ENCODE measurements around the gene KLC4.
A peak's percentile ranks its signal among the peaks of the same experiment; 100 is the strongest.

KLC4 gene

GRCh38 chr6:43059168-43060033 is at the start of gene KLC4, which contains the start of gene MRPL2:
Gene KLC4 (plus strand): TSS chr6:43059631. CDS start chr6:43061336, 1,705 bp downstream.
Gene MRPL2 (minus strand): TSS chr6:43059434. CDS start chr6:43059381, 53 bp downstream.
- DNase-seq: peak; percentile 98

GRCh38 chr6:43011207-43011606 is 48.2 kb upstream of the KLC4 start:
- no peak for DNase-seq

GRCh38 chr6:43012364-43012763 is 47.1 kb upstream of the KLC4 start:
- no peak for DNase-seq

- peak; percentile 48 for DNase-seq
Observed at GRCh38 chr6:43013097-43013842, 46.2 kb upstream of the KLC4 start.

- DNase-seq: peak; percentile 100
Observed at GRCh38 chr6:43013843-43014433, 45.5 kb upstream of the KLC4 start, which contains the start of the genes KLHDC3 and MEA1. Gene KLHDC3 (plus strand): TSS chr6:43014249. CDS start chr6:43017193, 2,944 bp downstream. Gene MEA1 (minus strand): TSS chr6:43013946. CDS start chr6:43013813, 133 bp downstream.

- no peak for DNase-seq
Observed at GRCh38 chr6:43014434-43014909, 45.0 kb upstream of the KLC4 start.

DNA sequence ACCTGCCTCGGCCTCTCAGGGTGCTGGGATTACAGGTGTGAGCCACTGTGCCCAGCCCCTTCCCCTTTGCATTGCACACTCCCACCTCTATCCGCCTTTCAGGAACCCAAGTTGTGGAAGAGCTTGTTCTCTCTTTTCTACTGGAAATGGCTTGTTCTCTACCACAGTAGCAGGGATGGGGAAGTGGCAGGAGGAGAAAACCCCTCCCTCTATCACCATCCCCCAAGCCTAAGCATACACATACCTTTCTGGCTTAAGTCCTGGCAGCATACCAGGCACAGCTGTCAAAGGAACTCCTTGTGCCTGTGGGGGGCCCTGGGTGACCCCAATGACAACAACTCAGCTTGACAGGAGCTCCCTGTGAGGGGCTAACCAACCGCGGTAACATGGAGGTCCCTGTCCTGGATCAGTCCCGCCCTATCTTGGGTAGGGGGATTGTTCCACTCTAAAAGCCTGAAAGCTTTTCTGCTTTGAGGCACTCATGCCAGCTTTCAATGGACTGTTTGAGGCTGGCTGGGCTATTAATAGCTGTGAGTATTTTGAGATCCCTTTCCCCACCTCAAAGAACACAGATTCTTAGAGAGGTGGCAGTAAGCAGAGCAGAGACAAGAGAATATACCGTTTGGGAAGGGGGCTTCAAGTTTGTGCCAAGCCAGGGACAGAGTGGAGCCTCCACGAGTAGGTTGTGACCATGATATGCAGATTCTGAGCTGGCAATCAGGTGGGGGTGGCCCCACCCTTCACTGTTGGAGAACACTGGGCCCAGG is 43.1 kb upstream of the KLC4 start:
- no peak for DNase-seq

GRCh38 chr6:43016943-43017334 is 42.5 kb upstream of the KLC4 start:
- DNase-seq: no peak

- DNase-seq: no peak
Observed at GRCh38 chr6:43019152-43019551, 40.3 kb upstream of the KLC4 start.

DNA sequence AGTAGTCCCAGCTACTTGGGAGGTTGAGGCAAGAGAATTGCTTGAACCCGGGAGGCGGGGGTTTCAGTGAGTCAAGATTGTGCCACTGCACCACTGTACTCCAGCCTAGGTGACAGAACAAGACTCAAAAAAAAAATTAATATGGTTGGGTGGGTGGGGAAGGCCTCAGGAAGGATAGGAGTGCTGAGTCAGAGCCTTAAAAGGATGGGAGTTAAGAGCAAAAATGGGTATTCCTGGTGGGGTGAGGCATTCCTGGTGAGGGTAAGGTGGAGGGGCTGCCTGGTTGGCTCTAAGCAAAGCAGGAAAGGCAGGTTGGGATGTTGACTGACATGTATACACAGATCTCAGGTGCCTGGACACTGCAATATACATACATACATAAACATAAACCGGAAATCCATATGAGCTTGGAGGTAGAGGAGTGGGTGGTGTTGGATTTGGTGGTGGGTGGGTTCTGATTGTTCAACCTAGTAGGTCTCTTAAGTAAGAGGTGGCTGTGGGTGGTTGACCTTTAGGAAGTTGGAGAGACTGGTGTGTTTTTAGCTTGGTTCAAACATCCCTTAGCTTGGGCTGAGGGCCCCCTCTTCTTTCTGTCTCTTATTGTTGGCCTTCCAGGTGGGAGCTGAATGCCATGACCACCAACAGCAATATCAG is 39.3 kb upstream of the KLC4 start:
- DNase-seq: no peak

DNA sequence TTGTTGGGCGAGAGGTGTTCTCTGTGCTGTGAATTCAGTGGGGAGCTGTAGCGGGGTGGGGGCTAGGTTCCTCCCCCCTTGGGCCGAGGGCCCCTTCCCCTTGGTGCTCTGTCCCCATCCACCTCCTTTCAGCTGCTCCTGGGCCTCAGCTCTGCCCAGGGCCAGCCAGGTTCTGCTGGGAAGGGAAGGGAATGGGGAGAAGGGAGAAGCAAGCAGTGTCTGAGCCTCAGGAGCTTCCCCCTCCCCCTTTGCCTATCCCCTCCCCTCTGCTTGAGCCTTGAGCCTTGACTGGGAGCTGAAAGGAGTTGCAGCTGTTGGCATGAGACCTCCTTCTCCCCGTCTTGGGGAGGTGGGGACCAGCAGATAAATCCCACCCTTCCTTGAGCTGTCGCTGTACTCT is 38.6 kb upstream of the KLC4 start:
- DNase-seq: no peak

- DNase-seq: peak; percentile 71
Observed at GRCh38 chr6:43021270-43022047, 38.0 kb upstream of the KLC4 start, which contains the start of gene RRP36. Gene RRP36 (plus strand): TSS chr6:43021623. CDS start chr6:43021655, 32 bp downstream.

DNA sequence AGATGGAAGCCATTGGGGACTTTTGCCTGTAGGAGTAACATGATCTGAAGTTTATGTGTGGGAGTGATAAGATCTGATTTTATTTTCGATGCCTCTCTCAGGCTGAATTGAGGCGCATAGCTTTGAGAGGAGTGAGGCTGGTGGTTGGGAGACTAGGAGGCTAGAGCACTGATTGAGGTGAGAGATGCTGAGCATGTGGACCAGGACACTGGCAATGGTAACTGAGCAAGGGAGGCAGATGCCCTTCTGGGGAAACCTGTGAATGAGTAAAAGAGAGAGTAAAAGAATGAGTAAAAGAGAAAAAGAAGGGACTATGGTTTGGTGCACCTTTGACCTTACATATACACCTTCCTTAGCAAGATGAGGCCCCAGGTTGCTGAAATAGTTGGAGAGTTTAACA is 35.0 kb upstream of the KLC4 start:
- no peak for DNase-seq

- DNase-seq: no peak
Observed at GRCh38 chr6:43026365-43026764, 33.1 kb upstream of the KLC4 start.

DNA sequence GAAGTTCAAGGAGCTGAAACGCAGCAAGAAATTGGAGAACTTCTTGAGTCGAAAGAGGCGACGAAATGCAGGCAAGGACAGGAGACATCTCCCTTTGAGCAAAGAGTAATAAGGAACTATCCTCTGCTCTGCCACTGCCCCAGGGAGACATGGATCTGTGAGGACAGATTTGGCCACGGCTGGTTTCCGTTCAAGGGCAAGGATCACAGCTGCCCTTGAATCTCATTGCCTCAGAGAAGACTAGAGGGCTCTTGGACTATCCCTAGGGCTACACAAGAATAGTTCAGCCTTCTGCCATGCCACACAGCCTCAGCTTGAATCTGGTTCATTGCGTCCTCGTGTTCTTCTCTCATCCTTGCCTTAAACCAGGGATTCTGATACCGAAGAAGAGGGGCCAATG is 30.3 kb upstream of the KLC4 start:
- DNase-seq: no peak

DNA sequence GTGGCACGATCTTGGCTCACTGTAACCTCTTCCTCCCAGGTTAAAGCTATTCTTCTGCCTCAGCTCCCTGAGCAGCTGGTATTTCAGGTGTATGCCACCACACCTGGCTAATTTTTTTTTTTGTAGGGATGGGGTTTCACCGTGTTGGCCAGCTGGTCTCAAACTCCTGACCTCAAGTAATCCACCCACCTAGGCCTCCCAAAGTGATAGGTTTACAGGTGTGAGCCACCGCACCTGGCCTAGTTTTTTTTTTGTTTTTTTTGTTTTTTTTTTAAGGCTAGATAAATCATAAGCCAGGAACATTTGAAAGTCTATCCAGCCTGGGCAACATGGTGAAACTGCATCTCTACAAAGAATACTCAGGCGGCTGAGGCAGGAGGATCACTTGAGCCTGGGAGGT is 27.1 kb upstream of the KLC4 start:
- DNase-seq: no peak

DNA sequence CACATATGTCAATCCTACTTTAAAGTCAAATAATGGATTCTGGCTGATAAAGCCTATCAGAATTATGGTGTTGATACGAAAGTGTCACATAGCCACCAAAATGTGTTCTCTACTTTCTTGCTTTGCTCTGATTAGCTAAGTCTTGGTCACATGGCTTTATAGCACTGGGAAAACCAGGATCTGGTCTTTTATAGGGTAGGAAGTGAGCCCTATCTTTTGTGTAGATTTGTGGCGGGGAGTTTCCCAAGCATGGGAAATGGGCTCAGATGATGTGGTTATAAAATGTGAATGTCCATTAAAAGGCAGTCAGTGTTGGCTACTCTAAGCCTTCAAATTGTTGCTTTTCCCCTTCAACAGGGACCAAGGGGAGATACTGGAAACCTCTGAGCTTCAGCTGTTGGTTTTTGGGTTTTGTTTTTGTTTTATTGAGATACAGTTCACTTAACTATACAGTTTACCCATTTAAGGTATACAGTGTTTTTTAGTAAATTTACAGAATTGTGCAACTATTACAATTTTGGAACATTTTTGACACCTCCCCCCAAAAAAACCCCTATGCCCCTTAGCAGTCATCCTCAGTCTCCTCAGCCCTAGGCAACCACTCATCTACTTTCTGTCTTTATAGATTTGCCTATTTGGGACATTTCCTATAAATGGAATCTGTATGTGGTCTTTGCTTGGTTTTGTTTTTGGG is 25.8 kb upstream of the KLC4 start:
- DNase-seq: no peak

DNA sequence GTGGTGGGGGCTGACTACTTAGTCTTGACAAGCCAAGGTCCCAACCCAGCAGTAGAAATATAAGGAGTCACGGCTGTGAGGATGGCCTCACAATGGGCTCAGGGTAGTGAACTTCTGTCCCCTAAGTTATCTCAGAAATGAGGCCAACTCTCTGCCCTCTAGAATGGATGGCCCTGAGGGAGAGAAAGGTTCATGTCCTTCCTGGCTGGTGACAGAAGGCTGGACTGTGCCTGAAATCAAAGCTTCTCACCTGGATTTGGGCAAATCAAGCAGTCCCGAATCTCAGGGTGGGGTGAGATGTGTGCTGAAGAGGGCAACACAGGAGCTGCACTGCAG is 25.3 kb upstream of the KLC4 start:
- DNase-seq: no peak

DNA sequence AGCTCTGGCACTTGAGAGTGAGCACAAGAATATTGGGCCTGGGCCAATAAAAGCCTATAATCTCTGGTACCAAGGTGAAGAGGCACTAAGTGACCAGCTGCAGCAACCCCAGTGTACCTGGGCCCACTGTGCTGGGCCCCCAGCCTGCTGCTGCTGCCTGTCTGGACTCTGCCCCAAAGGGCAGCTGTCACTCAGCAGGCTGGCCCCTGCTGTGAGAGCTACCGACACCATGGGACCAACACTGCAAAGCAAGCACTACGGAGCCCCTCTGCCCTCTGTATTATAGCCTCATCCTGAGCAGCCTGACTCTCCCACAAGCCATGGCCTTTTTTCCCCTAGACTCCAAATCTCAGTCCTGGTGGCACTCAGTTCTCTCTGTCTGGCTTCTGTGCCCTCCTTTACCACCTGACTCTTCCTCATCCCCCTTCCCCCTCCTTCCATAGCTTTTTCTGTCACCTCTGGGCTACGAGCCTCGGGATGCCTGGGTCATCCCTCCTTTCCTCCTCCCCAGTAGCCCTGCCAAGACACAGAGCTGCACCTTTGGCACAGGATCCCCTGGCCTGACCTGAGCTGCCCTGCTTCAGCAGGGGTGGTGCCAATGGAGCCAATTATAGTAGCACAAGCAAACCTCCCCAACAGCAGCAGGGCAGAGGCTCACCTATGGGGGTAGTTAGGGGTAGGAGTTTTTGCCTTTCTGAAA is 23.8 kb upstream of the KLC4 start:
- DNase-seq: no peak

DNA sequence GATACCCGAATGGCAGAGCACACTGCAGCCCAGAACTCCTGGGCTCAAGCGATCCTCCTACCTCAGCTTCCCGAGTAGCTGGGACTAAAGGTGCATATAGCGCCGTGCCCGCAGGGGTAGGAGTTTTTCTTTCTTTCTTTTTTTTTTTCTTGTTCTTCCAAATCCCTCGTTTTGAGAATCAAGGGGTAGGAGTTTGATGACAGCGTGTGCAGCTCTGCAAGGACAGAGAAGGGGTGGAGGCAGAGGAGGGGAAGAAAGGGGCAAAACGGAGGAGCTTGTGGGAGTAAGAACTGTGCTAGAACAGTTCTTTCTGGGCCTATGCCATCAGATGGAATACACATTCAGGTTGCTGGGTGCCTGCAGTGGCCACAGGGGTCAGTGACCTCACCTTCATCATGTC is 22.7 kb upstream of the KLC4 start:
- no peak for DNase-seq

Measured in MV-4-11 (cell line).